Gastroesophageal sphincter (tissue), 3 donors: ENCODE results near the gene WDR93.

ENCODE experiments used
- POLR2A ChIP-seq, 2 donors: fragments of 450-650 bp; IDR thresholded peaks; one replicate each; pipeline ENCODE4 v1.6.1; 2017; ENCODE audit warnings: antibody characterized with exemption in 2 of 2, mild to moderate bottlenecking in 2 of 2, moderate library complexity in 1 of 2
- TF ChIP-seq, protein P1 (sequence below), 4 experiments: fragments of 200-600 bp in 2 of 4; fragments of 450-650 bp in 2 of 4; sonication (generic) in 1 of 4; IDR thresholded peaks; one replicate each; pipeline ENCODE4 v1.5.1; 2017 to 2019; ENCODE audit warnings: antibody characterized with exemption in 4 of 4, mild to moderate bottlenecking in 2 of 4, moderate library complexity in 2 of 4

DNA sequence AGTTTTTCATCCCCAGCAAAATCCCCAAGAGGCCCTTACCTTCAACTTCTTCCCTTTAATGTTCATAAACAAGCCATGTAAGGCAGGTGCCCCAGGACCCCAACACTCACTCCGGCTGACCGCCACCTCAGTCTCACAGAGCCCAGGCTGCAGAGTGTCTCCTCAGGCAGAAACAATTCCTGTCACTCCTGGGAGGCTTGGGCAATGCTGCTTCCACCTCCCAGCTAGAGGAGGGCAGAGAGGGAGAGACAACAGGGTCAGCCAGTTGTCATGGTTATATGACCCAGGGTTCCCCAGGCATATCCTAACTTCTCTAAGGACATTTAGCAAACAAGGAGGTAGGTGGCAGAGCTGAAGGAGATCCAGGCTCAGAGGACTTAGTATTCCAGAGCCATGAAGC lies 11.4 kb upstream of the WDR93 start, which contains the start of gene PLIN1:
- TF ChIP-seq, protein P1, sequence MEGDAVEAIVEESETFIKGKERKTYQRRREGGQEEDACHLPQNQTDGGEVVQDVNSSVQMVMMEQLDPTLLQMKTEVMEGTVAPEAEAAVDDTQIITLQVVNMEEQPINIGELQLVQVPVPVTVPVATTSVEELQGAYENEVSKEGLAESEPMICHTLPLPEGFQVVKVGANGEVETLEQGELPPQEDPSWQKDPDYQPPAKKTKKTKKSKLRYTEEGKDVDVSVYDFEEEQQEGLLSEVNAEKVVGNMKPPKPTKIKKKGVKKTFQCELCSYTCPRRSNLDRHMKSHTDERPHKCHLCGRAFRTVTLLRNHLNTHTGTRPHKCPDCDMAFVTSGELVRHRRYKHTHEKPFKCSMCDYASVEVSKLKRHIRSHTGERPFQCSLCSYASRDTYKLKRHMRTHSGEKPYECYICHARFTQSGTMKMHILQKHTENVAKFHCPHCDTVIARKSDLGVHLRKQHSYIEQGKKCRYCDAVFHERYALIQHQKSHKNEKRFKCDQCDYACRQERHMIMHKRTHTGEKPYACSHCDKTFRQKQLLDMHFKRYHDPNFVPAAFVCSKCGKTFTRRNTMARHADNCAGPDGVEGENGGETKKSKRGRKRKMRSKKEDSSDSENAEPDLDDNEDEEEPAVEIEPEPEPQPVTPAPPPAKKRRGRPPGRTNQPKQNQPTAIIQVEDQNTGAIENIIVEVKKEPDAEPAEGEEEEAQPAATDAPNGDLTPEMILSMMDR (IDR thresholded peaks at IDR 0.05): no peak
- no peak for TF ChIP-seq POLR2A (IDR thresholded peaks at IDR 0.05)
